Measurements from ENCODE around the gene MMP24.

Gene MMP24

GRCh38 chr20:35279533-35280174, 53.2 kb downstream of the MMP24 start:
- no peak for DNase-seq
- Histone ChIP-seq H3K27me3 (replicated peaks in 2 of 5; ENCODE audit: control insufficient read depth in 4 of 5, insufficient read depth in 5 of 5, low read length in 4 of 5) (no peaks in the 10 kb centered on the region), H3K27ac (ENCODE audit: insufficient read depth in 1 of 2, low read depth in 1 of 2, low read length in 2 of 2, poor library complexity in 1 of 2, severe bottlenecking in 2 of 2) (peak overlapping the region in 1 of 2 experiments; percentile 12), H3K4me1 (ENCODE audit: control extremely low read depth in 1 of 4, control insufficient read depth in 4 of 4, insufficient read depth in 4 of 4, low read length in 3 of 4) (peaks cover 4 to 30% (median 25%) of the 10 kb centered on the region in 4 experiments), H3K4me3 (ENCODE audit: control insufficient read depth in 1 of 7, extremely low read depth in 1 of 7, insufficient read depth in 4 of 7, low read depth in 2 of 7, low read length in 6 of 7) (no peak overlapping the region), H3K9me3 (ENCODE audit: control extremely low read depth in 1 of 5, control insufficient read depth in 4 of 5, insufficient read depth in 2 of 5, low read depth in 1 of 5, low read length in 4 of 5) (no peaks in the 10 kb centered on the region), H3K36me3 (ENCODE audit: control insufficient read depth in 4 of 4, insufficient read depth in 4 of 4, low read length in 3 of 4) (peaks cover 3 to 45% (median 35%) of the 10 kb centered on the region in 4 experiments)
- 99% methylated on average over 7 of the region's 7 CpGs for WGBS (ENCODE audit: insufficient coverage)
- POLR2A ChIA-PET = interaction anchor here (0.6 kb wide), 1 partner anchor 20 kb away, joined by 3 read pairs; no protein-coding TSS in a partner anchor
- CTCF ChIA-PET = interaction anchor here (0.8 to 1.6 kb wide), 4 partner anchors 9 to 25 kb away, joined by 3 to 6 read pairs (median 4); no protein-coding TSS in a partner anchor

GRCh38 chr20:35280523-35280922, 54.0 kb downstream of the MMP24 start:
- H3K9me3 ChIP-seq (ENCODE audit: control extremely low read depth in 1 of 5, control insufficient read depth in 4 of 5, insufficient read depth in 2 of 5, low read depth in 1 of 5, low read length in 4 of 5) = no peaks in the 10 kb centered on the region
- H3K27me3 ChIP-seq (replicated peaks in 2 of 5; ENCODE audit: control insufficient read depth in 4 of 5, insufficient read depth in 5 of 5, low read length in 4 of 5) = no peaks in the 10 kb centered on the region
- H3K4me1 ChIP-seq (ENCODE audit: control extremely low read depth in 1 of 4, control insufficient read depth in 4 of 4, insufficient read depth in 4 of 4, low read length in 3 of 4) = peaks cover 4 to 34% (median 28%) of the 10 kb centered on the region in 4 experiments
- H3K36me3 ChIP-seq (ENCODE audit: control insufficient read depth in 4 of 4, insufficient read depth in 4 of 4, low read length in 3 of 4) = peaks cover 3 to 36% (median 29%) of the 10 kb centered on the region in 4 experiments
- ChIA-PET POLR2A (no interaction called here), CTCF (interaction anchor here (1.1 to 1.6 kb wide), 3 partner anchors 12 to 24 kb away, joined by 3 to 6 read pairs (median 4); no protein-coding TSS in a partner anchor)
- H3K4me3 ChIP-seq (ENCODE audit: control insufficient read depth in 1 of 7, extremely low read depth in 1 of 7, insufficient read depth in 4 of 7, low read depth in 2 of 7, low read length in 6 of 7) = no peak overlapping the region
- WGBS (ENCODE audit: insufficient coverage) = 98% methylated on average over 6 of the region's 6 CpGs
- no peak for DNase-seq
- H3K27ac ChIP-seq (ENCODE audit: insufficient read depth in 1 of 2, low read depth in 1 of 2, low read length in 2 of 2, poor library complexity in 1 of 2, severe bottlenecking in 2 of 2) = no peak overlapping the region

- peaks cover 3 to 29% (median 23%) of the 10 kb centered on the region in 4 experiments for H3K36me3 ChIP-seq (ENCODE audit: control insufficient read depth in 4 of 4, insufficient read depth in 4 of 4, low read length in 3 of 4)
- no peaks in the 10 kb centered on the region for H3K9me3 ChIP-seq (ENCODE audit: control extremely low read depth in 1 of 5, control insufficient read depth in 4 of 5, insufficient read depth in 2 of 5, low read depth in 1 of 5, low read length in 4 of 5)
- WGBS (ENCODE audit: insufficient coverage) = 98% methylated on average over 9 of the region's 10 CpGs
Measured at GRCh38 chr20:35281506-35282101, 55.1 kb downstream of the MMP24 start.

GRCh38 chr20:35283441-35284266, 57.2 kb downstream of the MMP24 start:
- H3K4me3 ChIP-seq (ENCODE audit: control insufficient read depth in 1 of 7, extremely low read depth in 1 of 7, insufficient read depth in 4 of 7, low read depth in 2 of 7, low read length in 6 of 7) = peak overlapping the region; percentile 21 to 90 (median 77)
- 23% methylated on average over 21 of the region's 24 CpGs for WGBS (ENCODE audit: insufficient coverage)
- peak; percentile 19 to 63 (median 45) for DNase-seq

More at GRCh38 chr20:35281506-35282101, 55.1 kb downstream of the MMP24 start:
- H3K27me3 ChIP-seq (replicated peaks in 2 of 5; ENCODE audit: control insufficient read depth in 4 of 5, insufficient read depth in 5 of 5, low read length in 4 of 5) = no peaks in the 10 kb centered on the region
- DNase-seq = no peak
- no peak overlapping the region for H3K4me3 ChIP-seq (ENCODE audit: control insufficient read depth in 1 of 7, extremely low read depth in 1 of 7, insufficient read depth in 4 of 7, low read depth in 2 of 7, low read length in 6 of 7)
- ChIA-PET CTCF (interaction anchor here (3.4 kb wide), 1 partner anchor 22 kb away, joined by 16 read pairs; no protein-coding TSS in a partner anchor), POLR2A (no interaction called here)
- no peak overlapping the region for H3K27ac ChIP-seq (ENCODE audit: insufficient read depth in 1 of 2, low read depth in 1 of 2, low read length in 2 of 2, poor library complexity in 1 of 2, severe bottlenecking in 2 of 2)
- H3K4me1 ChIP-seq (ENCODE audit: control extremely low read depth in 1 of 4, control insufficient read depth in 4 of 4, insufficient read depth in 4 of 4, low read length in 3 of 4) = peaks cover 4 to 30% (median 25%) of the 10 kb centered on the region in 4 experiments

GRCh38 chr20:35284267-35284991, 57.9 kb downstream of the MMP24 start, which contains the start of gene EIF6:
EIF6 (minus strand) TSS chr20:35284772; CDS start chr20:35284487, 285 bp downstream.
- peak within 1 kb of the TSS; percentile 21 to 90 (median 77) for H3K4me3 ChIP-seq (ENCODE audit: control insufficient read depth in 1 of 7, extremely low read depth in 1 of 7, insufficient read depth in 4 of 7, low read depth in 2 of 7, low read length in 6 of 7)
- H3K36me3 ChIP-seq (ENCODE audit: control insufficient read depth in 4 of 4, insufficient read depth in 4 of 4, low read length in 3 of 4) = peaks cover 3 to 18% (median 15%) of the 10 kb centered on the region in 4 experiments
- peaks cover 2 to 17% (median 14%) of the 10 kb centered on the region in 4 experiments for H3K4me1 ChIP-seq (ENCODE audit: control extremely low read depth in 1 of 4, control insufficient read depth in 4 of 4, insufficient read depth in 4 of 4, low read length in 3 of 4)
- WGBS (ENCODE audit: insufficient coverage) = 0% methylated on average over 43 of the region's 61 CpGs
- no peaks in the 10 kb centered on the region for H3K27me3 ChIP-seq (replicated peaks in 2 of 5; ENCODE audit: control insufficient read depth in 4 of 5, insufficient read depth in 5 of 5, low read length in 4 of 5)
- ChIA-PET POLR2A (no interaction called here), CTCF (interaction anchor here (0.5 to 3.4 kb wide), 4 partner anchors 11 to 1320 kb away, joined by 3 to 16 read pairs (median 4); no protein-coding TSS in a partner anchor)
- peak within 1 kb of the TSS; percentile 66 to 81 for H3K27ac ChIP-seq (ENCODE audit: insufficient read depth in 1 of 2, low read depth in 1 of 2, low read length in 2 of 2, poor library complexity in 1 of 2, severe bottlenecking in 2 of 2)
- peak; percentile 72 for DNase-seq
- H3K9me3 ChIP-seq (ENCODE audit: control extremely low read depth in 1 of 5, control insufficient read depth in 4 of 5, insufficient read depth in 2 of 5, low read depth in 1 of 5, low read length in 4 of 5) = no peaks in the 10 kb centered on the region

More at GRCh38 chr20:35283441-35284266, 57.2 kb downstream of the MMP24 start:
- CTCF ChIA-PET = interaction anchor here (1.0 to 3.4 kb wide), 2 partner anchors 20 to 48 kb away, joined by 3 to 16 read pairs; no protein-coding TSS in a partner anchor
- no peaks in the 10 kb centered on the region for H3K9me3 ChIP-seq (ENCODE audit: control extremely low read depth in 1 of 5, control insufficient read depth in 4 of 5, insufficient read depth in 2 of 5, low read depth in 1 of 5, low read length in 4 of 5)
- POLR2A ChIA-PET = no interaction called here
- peaks cover 2 to 17% (median 14%) of the 10 kb centered on the region in 4 experiments for H3K4me1 ChIP-seq (ENCODE audit: control extremely low read depth in 1 of 4, control insufficient read depth in 4 of 4, insufficient read depth in 4 of 4, low read length in 3 of 4)
- peaks cover 3 to 26% (median 22%) of the 10 kb centered on the region in 4 experiments for H3K36me3 ChIP-seq (ENCODE audit: control insufficient read depth in 4 of 4, insufficient read depth in 4 of 4, low read length in 3 of 4)
- peak overlapping the region; percentile 66 to 81 for H3K27ac ChIP-seq (ENCODE audit: insufficient read depth in 1 of 2, low read depth in 1 of 2, low read length in 2 of 2, poor library complexity in 1 of 2, severe bottlenecking in 2 of 2)
- H3K27me3 ChIP-seq (replicated peaks in 2 of 5; ENCODE audit: control insufficient read depth in 4 of 5, insufficient read depth in 5 of 5, low read length in 4 of 5) = no peaks in the 10 kb centered on the region
